ENCODE results near the gene KRT4. TPM values are rescaled to one million over a fixed set of nuclear protein-coding genes. Genes with fewer than 3 reads are reported as not detected.

The KRT4 gene
- total and polyA plus RNA-seq, 2 donors (not counting 3 experiments of a cell fraction or from before 2014, with no cell fraction given): not detected

DNA sequence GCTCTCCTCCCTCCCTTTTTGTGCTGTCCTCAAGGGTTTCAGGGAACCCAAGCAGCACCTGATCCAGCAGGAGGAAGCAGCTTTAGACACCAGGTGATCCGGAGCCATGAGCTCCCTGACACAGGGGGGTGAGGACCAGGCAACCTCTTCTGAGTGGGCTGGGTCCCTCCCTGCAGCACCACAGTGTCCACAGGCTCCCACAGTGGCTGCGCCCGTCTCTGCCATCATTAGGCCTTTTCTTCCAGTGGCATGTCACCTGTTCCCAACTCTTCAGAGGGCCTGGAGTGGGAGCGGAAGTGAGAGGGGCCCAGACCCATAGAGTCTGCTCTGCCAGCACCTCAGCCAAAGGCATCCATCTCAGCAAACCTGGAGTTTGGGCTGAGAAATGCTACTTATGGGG lies 36.4 kb downstream of the KRT4 start:
- DNase-seq (ENCODE audit: low read depth, low spot score): no peak
- ChIA-PET CTCF (interaction anchor here (1.3 kb wide), 1 partner anchor 10 kb away, joined by 3 read pairs; no protein-coding TSS in a partner anchor), POLR2A (no interaction called here)
- intact Hi-C loops (cut with micrococcal nuclease): no loop called here
- dilution Hi-C loops (cut with MboI; ENCODE audit: extremely low pct_ligation_motif_present, low sequenced_read_pairs): no loop called here
- no peaks in the 10 kb centered on the region for H3K79me2 ChIP-seq (ENCODE audit: control insufficient read depth, insufficient read depth, low read length)
- FAIRE-seq: no peak
- H3K27ac ChIP-seq (ENCODE audit: insufficient read depth, low read depth, low read length): no peak overlapping the region
- H3K9ac ChIP-seq (replicated peaks; ENCODE audit: extremely low read depth, insufficient read depth, low read length): no peak overlapping the region
- no peak overlapping the region for H2AFZ ChIP-seq (ENCODE audit: low read depth, low read length)
- no peaks in the 10 kb centered on the region for H3K4me1 ChIP-seq (ENCODE audit: control insufficient read depth, extremely low read depth, insufficient read depth, low read length)
- H3K9me1 ChIP-seq (replicated peaks; ENCODE audit: control insufficient read depth, extremely low read depth, insufficient read depth, low read length): no peaks in the 10 kb centered on the region
- H3K9me3 ChIP-seq (replicated peaks; ENCODE audit: control insufficient read depth, insufficient read depth, low read length): no peaks in the 10 kb centered on the region
- H3K4me2 ChIP-seq (ENCODE audit: insufficient read depth, low read length): no peak overlapping the region
- peaks cover 8 to 10% of the 10 kb centered on the region in 2 experiments for H3K27me3 ChIP-seq (ENCODE audit: control insufficient read depth in 2 of 2, insufficient read depth in 2 of 2, low read length in 2 of 2)
- H3K4me3 ChIP-seq (replicated peaks in 1 of 3; ENCODE audit: insufficient read depth in 1 of 3, low read depth in 1 of 3, low read length in 3 of 3): no peak overlapping the region
- BruUV-seq (replicated peaks): no TSS peak
- H4K20me1 ChIP-seq (replicated peaks; ENCODE audit: control insufficient read depth, extremely low read depth, insufficient read depth, low read length): no peaks in the 10 kb centered on the region
- TF ChIP-seq POLR2AphosphoS5 (IDR thresholded peaks at IDR 0.05; ENCODE audit: insufficient read depth, low read depth, low read length) (no peak), FOS (IDR thresholded peaks at IDR 0.05; ENCODE audit: borderline replicate concordance, insufficient read depth, low read length) (no peak), MYC (IDR thresholded peaks at IDR 0.05; ENCODE audit: low read depth, low read length) (no peak), JUN (IDR thresholded peaks at IDR 0.05; ENCODE audit: borderline replicate concordance, insufficient read depth, insufficient read length, low read depth) (no peak), GATA2 (IDR thresholded peaks at IDR 0.05; ENCODE audit: insufficient read depth, insufficient read length, low read depth, low read length) (no peak), POLR2A (IDR thresholded peaks at IDR 0.05; ENCODE audit: low read depth, low read length) (no peak), EZH2 (IDR thresholded peaks at IDR 0.05; ENCODE audit: borderline replicate concordance, low read depth, low read length, severe bottlenecking) (no peak)
- TF ChIP-seq, protein P1, sequence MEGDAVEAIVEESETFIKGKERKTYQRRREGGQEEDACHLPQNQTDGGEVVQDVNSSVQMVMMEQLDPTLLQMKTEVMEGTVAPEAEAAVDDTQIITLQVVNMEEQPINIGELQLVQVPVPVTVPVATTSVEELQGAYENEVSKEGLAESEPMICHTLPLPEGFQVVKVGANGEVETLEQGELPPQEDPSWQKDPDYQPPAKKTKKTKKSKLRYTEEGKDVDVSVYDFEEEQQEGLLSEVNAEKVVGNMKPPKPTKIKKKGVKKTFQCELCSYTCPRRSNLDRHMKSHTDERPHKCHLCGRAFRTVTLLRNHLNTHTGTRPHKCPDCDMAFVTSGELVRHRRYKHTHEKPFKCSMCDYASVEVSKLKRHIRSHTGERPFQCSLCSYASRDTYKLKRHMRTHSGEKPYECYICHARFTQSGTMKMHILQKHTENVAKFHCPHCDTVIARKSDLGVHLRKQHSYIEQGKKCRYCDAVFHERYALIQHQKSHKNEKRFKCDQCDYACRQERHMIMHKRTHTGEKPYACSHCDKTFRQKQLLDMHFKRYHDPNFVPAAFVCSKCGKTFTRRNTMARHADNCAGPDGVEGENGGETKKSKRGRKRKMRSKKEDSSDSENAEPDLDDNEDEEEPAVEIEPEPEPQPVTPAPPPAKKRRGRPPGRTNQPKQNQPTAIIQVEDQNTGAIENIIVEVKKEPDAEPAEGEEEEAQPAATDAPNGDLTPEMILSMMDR (IDR thresholded peaks at IDR 0.05; ENCODE audit: extremely low read depth in 1 of 2, insufficient read depth in 1 of 2, low read depth in 1 of 2, low read length in 2 of 2): no peak
- TF ChIP-seq, protein P2, sequence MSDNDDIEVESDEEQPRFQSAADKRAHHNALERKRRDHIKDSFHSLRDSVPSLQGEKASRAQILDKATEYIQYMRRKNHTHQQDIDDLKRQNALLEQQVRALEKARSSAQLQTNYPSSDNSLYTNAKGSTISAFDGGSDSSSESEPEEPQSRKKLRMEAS (IDR thresholded peaks at IDR 0.05; ENCODE audit: insufficient read depth, insufficient read length): no peak
- H3K36me3 ChIP-seq (ENCODE audit: control insufficient read depth in 2 of 2, extremely low read depth in 1 of 2, insufficient read depth in 2 of 2, low read length in 2 of 2): no peaks in the 10 kb centered on the region
